HepG2 (cell line): Measurements from ENCODE around the gene ORC4. TPM values are rescaled to one million over a fixed set of nuclear protein-coding genes. Genes with fewer than 3 reads are reported as not detected.

Experiments used
- CREB1 ChIP-seq, 2 experiments: fragments of 450-650 bp in 1 of 2; IDR thresholded peaks; 2 replicates each; pipeline ENCODE4 v1.6.1; 2016 to 2017; ENCODE audit warnings: control low read depth in 1 of 2, mild to moderate bottlenecking in 1 of 2, missing compliant biosample characterization in 1 of 2, missing genetic modification characterization in 1 of 2
- KLF12 ChIP-seq: sonication (generic); formaldehyde crosslinking; IDR thresholded peaks from 2 replicates; pipeline ENCODE4 v1.4.0; 2020; ENCODE audit warnings: missing genetic modification reagents, borderline replicate concordance
- LCORL ChIP-seq, 2 experiments: fragments of 450-650 bp in 1 of 2; sonication (generic) in 1 of 2; formaldehyde crosslinking in 1 of 2; IDR thresholded peaks; 2 replicates each; pipeline versions ENCODE4 v1.5.0 to v1.6.1; 2017 to 2020; ENCODE audit warnings: antibody characterized with exemption in 1 of 2, missing genetic modification reagents in 1 of 2
- RBFOX2 ChIP-seq: fragments of 200-400 bp; formaldehyde crosslinking; IDR thresholded peaks from 2 replicates; pipeline ENCODE4 v1.6.1; 2017; ENCODE audit warnings: low read depth, mild to moderate bottlenecking, low read length
- ZNF263 ChIP-seq: sonication (generic); formaldehyde crosslinking; IDR thresholded peaks from 2 replicates; pipeline ENCODE4 v1.4.0; 2020; ENCODE audit warnings: missing genetic modification reagents
- ZNF510 ChIP-seq: sonication (generic); formaldehyde crosslinking; IDR thresholded peaks from 2 replicates; pipeline ENCODE4 v1.4.0; 2020; ENCODE audit warnings: low read depth, mild to moderate bottlenecking, missing genetic modification reagents
- ZNF713 ChIP-seq: sonication (generic); formaldehyde crosslinking; IDR thresholded peaks from 2 replicates; pipeline ENCODE4 v1.4.0; 2020; ENCODE audit warnings: mild to moderate bottlenecking, missing genetic modification reagents
- ZZZ3 ChIP-seq: sonication (generic); formaldehyde crosslinking; IDR thresholded peaks from 2 replicates; pipeline ENCODE4 v1.4.0; 2020; ENCODE audit warnings: missing genetic modification reagents, mild to moderate bottlenecking, borderline replicate concordance
- polyA plus RNA-seq, 8 experiments: library from polyadenylated mRNA; depleted of rRNA in 3 of 8; stranded (reverse) in 7 of 8; unstranded in 1 of 8; fragments of >200 nt; fragmentation: Illumina TruSeq in 4 of 8; extraction: Trizol in 4 of 8; gene quantifications; 2 replicates each; pipeline versions ENCODE4 v1.2.1 to v1.2.3, GENCODE V29; 2011 to 2016; ENCODE audit warnings: low read depth in 4 of 8, missing spikeins in 1 of 8, mixed read lengths in 1 of 8; ENCODE audit not compliant: insufficient read depth in 1 of 8
- total RNA-seq, 5 experiments: library from RNA; depleted of rRNA; stranded (reverse); fragments of >200 nt; fragmentation: Illumina TruSeq; extraction: Trizol; gene quantifications; 2 replicates each; pipeline ENCODE4 v1.2.3, GENCODE V29; 2016; ENCODE audit warnings: low read depth in 1 of 5
- TF ChIP-seq, protein P1 (sequence below): sonication (generic); formaldehyde crosslinking; IDR thresholded peaks from 2 replicates; pipeline ENCODE4 v1.4.0; 2020; ENCODE audit warnings: mild to moderate bottlenecking, missing genetic modification reagents, borderline replicate concordance
- TF ChIP-seq, protein P2 (sequence below): sonication (generic); formaldehyde crosslinking; IDR thresholded peaks from 2 replicates; pipeline ENCODE4 v1.9.0; 2022; ENCODE audit warnings: missing genetic modification reagents, mild to moderate bottlenecking, borderline replicate concordance
- TF ChIP-seq, protein P3 (sequence below): sonication (generic); formaldehyde crosslinking; IDR thresholded peaks from 2 replicates; pipeline ENCODE4 v1.5.0; 2020; ENCODE audit warnings: missing genetic modification reagents, mild to moderate bottlenecking, borderline replicate concordance

ORC4 gene
- total and polyA plus RNA-seq, 2 of the 13 experiments (the other 11 are each of a cell fraction or from before 2014, with no cell fraction given), result 28.6 to 84.8 TPM

DNA sequence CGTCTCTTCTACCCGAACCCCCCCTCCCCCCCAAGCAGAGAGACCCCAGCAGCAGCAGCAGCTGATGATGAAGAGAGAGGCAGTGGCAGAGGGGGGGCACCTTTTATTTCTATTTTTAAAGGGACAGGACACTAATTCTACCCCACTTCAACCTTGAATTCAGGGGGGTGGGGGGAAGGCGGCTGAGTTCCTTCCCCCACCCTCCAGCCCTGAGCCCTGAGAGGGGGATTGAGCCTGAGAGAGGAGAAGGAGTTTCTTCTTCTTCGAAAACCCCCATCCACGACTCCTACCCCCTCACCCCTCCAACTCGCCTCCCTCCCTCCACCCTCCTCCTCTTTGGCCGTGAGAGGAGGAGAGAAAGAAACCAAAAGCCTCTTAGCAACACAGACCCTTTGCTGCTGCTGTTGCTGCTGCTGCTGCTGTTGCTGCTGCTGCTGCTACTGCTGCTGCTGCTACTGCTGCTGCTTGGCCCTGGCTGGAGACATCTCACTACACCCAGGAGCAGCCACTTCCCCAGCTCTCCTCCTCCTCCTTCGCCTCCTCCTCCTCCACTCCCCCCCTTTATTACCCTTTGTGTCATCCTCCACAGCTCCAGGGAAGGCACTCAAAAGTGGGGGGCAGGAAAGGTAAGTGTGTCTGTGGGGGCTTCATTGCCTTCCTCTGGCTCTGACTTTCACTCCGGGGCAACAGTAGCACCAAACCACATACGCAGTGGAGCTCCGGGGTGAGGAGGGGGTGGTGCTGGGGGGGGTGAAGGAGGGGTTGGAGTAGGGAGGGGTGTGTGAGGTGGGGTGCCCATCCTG lies 723 bp upstream of the ORC4 start, which contains the start of gene MBD5 (continued):
- TF ChIP-seq, protein P1, sequence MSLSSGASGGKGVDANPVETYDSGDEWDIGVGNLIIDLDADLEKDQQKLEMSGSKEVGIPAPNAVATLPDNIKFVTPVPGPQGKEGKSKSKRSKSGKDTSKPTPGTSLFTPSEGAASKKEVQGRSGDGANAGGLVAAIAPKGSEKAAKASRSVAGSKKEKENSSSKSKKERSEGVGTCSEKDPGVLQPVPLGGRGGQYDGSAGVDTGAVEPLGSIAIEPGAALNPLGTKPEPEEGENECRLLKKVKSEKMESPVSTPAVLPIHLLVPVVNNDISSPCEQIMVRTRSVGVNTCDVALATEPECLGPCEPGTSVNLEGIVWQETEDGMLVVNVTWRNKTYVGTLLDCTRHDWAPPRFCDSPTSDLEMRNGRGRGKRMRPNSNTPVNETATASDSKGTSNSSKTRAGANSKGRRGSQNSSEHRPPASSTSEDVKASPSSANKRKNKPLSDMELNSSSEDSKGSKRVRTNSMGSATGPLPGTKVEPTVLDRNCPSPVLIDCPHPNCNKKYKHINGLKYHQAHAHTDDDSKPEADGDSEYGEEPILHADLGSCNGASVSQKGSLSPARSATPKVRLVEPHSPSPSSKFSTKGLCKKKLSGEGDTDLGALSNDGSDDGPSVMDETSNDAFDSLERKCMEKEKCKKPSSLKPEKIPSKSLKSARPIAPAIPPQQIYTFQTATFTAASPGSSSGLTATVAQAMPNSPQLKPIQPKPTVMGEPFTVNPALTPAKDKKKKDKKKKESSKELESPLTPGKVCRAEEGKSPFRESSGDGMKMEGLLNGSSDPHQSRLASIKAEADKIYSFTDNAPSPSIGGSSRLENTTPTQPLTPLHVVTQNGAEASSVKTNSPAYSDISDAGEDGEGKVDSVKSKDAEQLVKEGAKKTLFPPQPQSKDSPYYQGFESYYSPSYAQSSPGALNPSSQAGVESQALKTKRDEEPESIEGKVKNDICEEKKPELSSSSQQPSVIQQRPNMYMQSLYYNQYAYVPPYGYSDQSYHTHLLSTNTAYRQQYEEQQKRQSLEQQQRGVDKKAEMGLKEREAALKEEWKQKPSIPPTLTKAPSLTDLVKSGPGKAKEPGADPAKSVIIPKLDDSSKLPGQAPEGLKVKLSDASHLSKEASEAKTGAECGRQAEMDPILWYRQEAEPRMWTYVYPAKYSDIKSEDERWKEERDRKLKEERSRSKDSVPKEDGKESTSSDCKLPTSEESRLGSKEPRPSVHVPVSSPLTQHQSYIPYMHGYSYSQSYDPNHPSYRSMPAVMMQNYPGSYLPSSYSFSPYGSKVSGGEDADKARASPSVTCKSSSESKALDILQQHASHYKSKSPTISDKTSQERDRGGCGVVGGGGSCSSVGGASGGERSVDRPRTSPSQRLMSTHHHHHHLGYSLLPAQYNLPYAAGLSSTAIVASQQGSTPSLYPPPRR (CRISPR knock-in tag), result no peak
- TF ChIP-seq, protein P2, sequence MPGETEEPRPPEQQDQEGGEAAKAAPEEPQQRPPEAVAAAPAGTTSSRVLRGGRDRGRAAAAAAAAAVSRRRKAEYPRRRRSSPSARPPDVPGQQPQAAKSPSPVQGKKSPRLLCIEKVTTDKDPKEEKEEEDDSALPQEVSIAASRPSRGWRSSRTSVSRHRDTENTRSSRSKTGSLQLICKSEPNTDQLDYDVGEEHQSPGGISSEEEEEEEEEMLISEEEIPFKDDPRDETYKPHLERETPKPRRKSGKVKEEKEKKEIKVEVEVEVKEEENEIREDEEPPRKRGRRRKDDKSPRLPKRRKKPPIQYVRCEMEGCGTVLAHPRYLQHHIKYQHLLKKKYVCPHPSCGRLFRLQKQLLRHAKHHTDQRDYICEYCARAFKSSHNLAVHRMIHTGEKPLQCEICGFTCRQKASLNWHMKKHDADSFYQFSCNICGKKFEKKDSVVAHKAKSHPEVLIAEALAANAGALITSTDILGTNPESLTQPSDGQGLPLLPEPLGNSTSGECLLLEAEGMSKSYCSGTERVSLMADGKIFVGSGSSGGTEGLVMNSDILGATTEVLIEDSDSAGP (CRISPR knock-in tag), result peak; percentile 78; the same call in 1 of the 2 replicates
- TF ChIP-seq KLF12 (CRISPR knock-in tag) (no peak), ZNF263 (CRISPR knock-in tag) (no peak), LCORL (IDR thresholded peaks at IDR 0.05) (no peak), LCORL (CRISPR knock-in tag; IDR thresholded peaks at IDR 0.05) (no peak), ZZZ3 (CRISPR knock-in tag) (no peak), ZNF713 (CRISPR knock-in tag) (no peak), RBFOX2 (no peak), ZNF510 (CRISPR knock-in tag) (0 out of 2 replicates have a peak, but pooled peaks have one; percentile 10), CREB1 (IDR thresholded peaks at IDR 0.05) (no peak), CREB1 (CRISPR knock-in tag; IDR thresholded peaks at IDR 0.05) (no peak)
- TF ChIP-seq, protein P3, sequence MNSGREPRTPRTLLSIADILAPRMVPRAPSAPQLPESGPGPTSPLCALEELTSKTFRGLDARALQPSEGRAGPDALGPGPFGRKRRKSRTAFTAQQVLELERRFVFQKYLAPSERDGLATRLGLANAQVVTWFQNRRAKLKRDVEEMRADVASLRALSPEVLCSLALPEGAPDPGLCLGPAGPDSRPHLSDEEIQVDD, result no peak
